ENCODE data around the gene GPR27. TPM values are rescaled to one million over a fixed set of nuclear protein-coding genes. Genes with fewer than 3 reads are reported as not detected.

GPR27 gene
- total RNA-seq, 1 donor, result not detected

DNA sequence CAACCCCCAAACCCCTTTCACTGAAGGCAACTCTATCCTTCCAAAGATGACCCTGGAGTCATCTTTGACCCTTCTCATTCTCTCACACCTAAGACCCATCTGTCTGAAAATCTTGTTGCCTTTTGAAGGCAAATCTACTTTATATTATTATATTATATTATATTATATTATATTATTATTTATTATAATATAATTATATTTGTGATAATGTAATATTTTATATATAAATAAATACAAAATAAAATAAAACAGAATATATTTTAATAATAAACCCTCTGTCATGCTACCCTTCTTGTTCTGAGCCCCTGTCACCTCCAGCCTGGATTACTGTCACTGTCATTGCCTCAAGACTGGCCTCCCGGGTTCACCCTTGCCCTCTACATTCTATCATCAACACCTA lies 36.3 kb downstream of the GPR27 start:
- TF ChIP-seq, protein P1, sequence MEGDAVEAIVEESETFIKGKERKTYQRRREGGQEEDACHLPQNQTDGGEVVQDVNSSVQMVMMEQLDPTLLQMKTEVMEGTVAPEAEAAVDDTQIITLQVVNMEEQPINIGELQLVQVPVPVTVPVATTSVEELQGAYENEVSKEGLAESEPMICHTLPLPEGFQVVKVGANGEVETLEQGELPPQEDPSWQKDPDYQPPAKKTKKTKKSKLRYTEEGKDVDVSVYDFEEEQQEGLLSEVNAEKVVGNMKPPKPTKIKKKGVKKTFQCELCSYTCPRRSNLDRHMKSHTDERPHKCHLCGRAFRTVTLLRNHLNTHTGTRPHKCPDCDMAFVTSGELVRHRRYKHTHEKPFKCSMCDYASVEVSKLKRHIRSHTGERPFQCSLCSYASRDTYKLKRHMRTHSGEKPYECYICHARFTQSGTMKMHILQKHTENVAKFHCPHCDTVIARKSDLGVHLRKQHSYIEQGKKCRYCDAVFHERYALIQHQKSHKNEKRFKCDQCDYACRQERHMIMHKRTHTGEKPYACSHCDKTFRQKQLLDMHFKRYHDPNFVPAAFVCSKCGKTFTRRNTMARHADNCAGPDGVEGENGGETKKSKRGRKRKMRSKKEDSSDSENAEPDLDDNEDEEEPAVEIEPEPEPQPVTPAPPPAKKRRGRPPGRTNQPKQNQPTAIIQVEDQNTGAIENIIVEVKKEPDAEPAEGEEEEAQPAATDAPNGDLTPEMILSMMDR (IDR thresholded peaks at IDR 0.05; ENCODE audit: extremely low read depth, low read depth, low read length), result no peak
- no peak overlapping the region for H3K4me3 ChIP-seq (ENCODE audit: insufficient read depth, low read length)
- no peak overlapping the region for H2AFZ ChIP-seq (ENCODE audit: low read length)
- no peak overlapping the region for H3K4me2 ChIP-seq (ENCODE audit: insufficient read depth, low read length)
- no peaks in the 10 kb centered on the region for H3K79me2 ChIP-seq (ENCODE audit: insufficient read depth, low read length)
- peaks cover 41% of the 10 kb centered on the region for H3K27me3 ChIP-seq (ENCODE audit: insufficient read depth, low read length)
- H3K9me3 ChIP-seq (ENCODE audit: low read depth, low read length), result no peaks in the 10 kb centered on the region
- no peak overlapping the region for H3K27ac ChIP-seq (ENCODE audit: low read depth, low read length)
- no peaks in the 10 kb centered on the region for H3K36me3 ChIP-seq (ENCODE audit: insufficient read depth, low read length)
- DNase-seq (ENCODE audit: insufficient read length, low spot score, missing footprints), result no peak
- H3K4me1 ChIP-seq (ENCODE audit: insufficient read depth, low read length), result no peaks in the 10 kb centered on the region
- no peaks in the 10 kb centered on the region for H4K20me1 ChIP-seq (ENCODE audit: insufficient read depth, low read length)

DNA sequence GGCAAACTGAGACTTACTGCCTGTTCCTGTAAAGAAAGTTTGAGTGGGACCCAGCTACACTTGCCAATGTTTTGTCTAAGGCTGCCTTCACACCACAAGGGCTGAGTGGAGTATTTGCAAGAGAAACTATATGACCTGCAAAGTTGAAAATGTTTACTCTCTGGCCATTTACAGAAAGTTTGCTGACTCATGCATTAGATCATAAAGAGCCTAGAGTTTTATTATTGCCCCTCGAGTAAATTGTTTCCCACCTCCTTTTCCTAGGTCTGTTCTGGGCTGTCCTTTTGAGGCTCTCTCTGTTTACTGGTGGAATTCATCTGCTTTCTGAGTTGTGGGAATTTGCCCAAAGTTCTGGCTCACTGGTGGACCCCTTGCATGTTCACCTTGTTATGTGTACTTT lies 38.0 kb downstream of the GPR27 start:
- no peaks in the 10 kb centered on the region for H4K20me1 ChIP-seq (ENCODE audit: insufficient read depth, low read length)
- no peak overlapping the region for H3K27ac ChIP-seq (ENCODE audit: low read depth, low read length)
- H3K4me3 ChIP-seq (ENCODE audit: insufficient read depth, low read length), result no peak overlapping the region
- no peak overlapping the region for H3K4me2 ChIP-seq (ENCODE audit: insufficient read depth, low read length)
- no peaks in the 10 kb centered on the region for H3K9me3 ChIP-seq (ENCODE audit: low read depth, low read length)
- H3K36me3 ChIP-seq (ENCODE audit: insufficient read depth, low read length), result no peaks in the 10 kb centered on the region
- DNase-seq (ENCODE audit: insufficient read length, low spot score, missing footprints), result no peak
- H3K27me3 ChIP-seq (ENCODE audit: insufficient read depth, low read length), result peaks cover 26% of the 10 kb centered on the region
- no peaks in the 10 kb centered on the region for H3K4me1 ChIP-seq (ENCODE audit: insufficient read depth, low read length)
- H2AFZ ChIP-seq (ENCODE audit: low read length), result no peak overlapping the region
- TF ChIP-seq, protein P1 (IDR thresholded peaks at IDR 0.05; ENCODE audit: extremely low read depth, low read depth, low read length), result no peak
- H3K79me2 ChIP-seq (ENCODE audit: insufficient read depth, low read length), result no peaks in the 10 kb centered on the region

DNA sequence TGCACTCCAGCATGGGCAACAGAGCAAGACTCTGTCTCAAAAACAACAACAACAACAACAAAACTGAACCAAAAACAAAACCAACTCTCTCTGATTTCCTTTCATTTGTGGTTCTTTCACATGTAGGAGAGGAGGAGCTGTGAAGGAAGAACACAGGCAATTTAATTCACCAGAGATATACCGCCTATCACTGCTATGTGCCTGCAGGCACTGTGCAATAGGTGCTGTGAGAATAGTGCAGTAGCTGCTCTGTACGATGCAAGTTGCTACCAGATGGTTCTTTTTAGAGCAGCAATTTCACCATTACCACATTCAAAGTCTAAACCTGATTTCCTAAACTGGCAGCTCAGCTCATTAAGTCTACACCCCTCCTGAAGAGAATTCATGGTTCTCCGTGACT lies 42.6 kb downstream of the GPR27 start:
- Histone ChIP-seq H3K4me1 (ENCODE audit: insufficient read depth, low read length) (no peaks in the 10 kb centered on the region), H3K36me3 (ENCODE audit: insufficient read depth, low read length) (no peaks in the 10 kb centered on the region), H3K79me2 (ENCODE audit: insufficient read depth, low read length) (no peaks in the 10 kb centered on the region), H3K9me3 (ENCODE audit: low read depth, low read length) (no peaks in the 10 kb centered on the region), H3K27me3 (ENCODE audit: insufficient read depth, low read length) (peaks cover 22% of the 10 kb centered on the region), H3K4me3 (ENCODE audit: insufficient read depth, low read length) (no peak overlapping the region), H3K4me2 (ENCODE audit: insufficient read depth, low read length) (no peak overlapping the region), H3K27ac (ENCODE audit: low read depth, low read length) (no peak overlapping the region), H4K20me1 (ENCODE audit: insufficient read depth, low read length) (no peaks in the 10 kb centered on the region), H2AFZ (ENCODE audit: low read length) (no peak overlapping the region)
- TF ChIP-seq, protein P1 (IDR thresholded peaks at IDR 0.05; ENCODE audit: extremely low read depth, low read depth, low read length), result no peak
- DNase-seq (ENCODE audit: insufficient read length, low spot score, missing footprints), result no peak

DNA sequence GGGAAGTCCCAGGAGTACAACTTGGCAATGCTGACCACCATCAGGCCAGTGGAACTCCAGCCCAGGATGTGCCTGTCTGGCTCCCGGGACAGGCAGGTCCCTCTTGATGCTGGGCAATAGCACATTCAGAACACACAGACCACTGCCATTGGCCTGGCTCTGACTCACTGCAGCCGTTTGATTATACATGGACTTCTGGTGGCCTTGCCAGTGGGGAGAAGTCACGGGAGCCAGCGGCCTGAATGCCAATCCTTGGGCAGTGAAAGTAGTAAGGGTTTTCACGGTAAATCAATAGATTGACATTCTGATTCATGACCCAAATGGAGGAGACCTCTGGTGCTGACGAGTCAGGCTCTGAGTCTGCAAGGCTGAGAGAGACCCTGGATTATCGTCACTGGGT lies 43.8 kb downstream of the GPR27 start:
- H4K20me1 ChIP-seq (ENCODE audit: insufficient read depth, low read length), result no peaks in the 10 kb centered on the region
- H3K4me2 ChIP-seq (ENCODE audit: insufficient read depth, low read length), result no peak overlapping the region
- H3K27ac ChIP-seq (ENCODE audit: low read depth, low read length), result no peak overlapping the region
- no peak overlapping the region for H3K4me3 ChIP-seq (ENCODE audit: insufficient read depth, low read length)
- H3K36me3 ChIP-seq (ENCODE audit: insufficient read depth, low read length), result no peaks in the 10 kb centered on the region
- DNase-seq (ENCODE audit: insufficient read length, low spot score, missing footprints), result no peak
- H3K4me1 ChIP-seq (ENCODE audit: insufficient read depth, low read length), result no peaks in the 10 kb centered on the region
- H3K79me2 ChIP-seq (ENCODE audit: insufficient read depth, low read length), result no peaks in the 10 kb centered on the region
- H3K27me3 ChIP-seq (ENCODE audit: insufficient read depth, low read length), result peaks cover 22% of the 10 kb centered on the region
- TF ChIP-seq, protein P1 (IDR thresholded peaks at IDR 0.05; ENCODE audit: extremely low read depth, low read depth, low read length), result no peak
- no peaks in the 10 kb centered on the region for H3K9me3 ChIP-seq (ENCODE audit: low read depth, low read length)
- H2AFZ ChIP-seq (ENCODE audit: low read length), result no peak overlapping the region
